GM19035 (cell line): ENCODE results near the gene KEL.

Experiments
- ATAC-seq: cut with Tn5 transposase; IDR thresholded peaks from one replicate; pipeline ENCODE4 v1.9.1; 2021; ENCODE audit not compliant: unreplicated experiment

KEL gene

DNA sequence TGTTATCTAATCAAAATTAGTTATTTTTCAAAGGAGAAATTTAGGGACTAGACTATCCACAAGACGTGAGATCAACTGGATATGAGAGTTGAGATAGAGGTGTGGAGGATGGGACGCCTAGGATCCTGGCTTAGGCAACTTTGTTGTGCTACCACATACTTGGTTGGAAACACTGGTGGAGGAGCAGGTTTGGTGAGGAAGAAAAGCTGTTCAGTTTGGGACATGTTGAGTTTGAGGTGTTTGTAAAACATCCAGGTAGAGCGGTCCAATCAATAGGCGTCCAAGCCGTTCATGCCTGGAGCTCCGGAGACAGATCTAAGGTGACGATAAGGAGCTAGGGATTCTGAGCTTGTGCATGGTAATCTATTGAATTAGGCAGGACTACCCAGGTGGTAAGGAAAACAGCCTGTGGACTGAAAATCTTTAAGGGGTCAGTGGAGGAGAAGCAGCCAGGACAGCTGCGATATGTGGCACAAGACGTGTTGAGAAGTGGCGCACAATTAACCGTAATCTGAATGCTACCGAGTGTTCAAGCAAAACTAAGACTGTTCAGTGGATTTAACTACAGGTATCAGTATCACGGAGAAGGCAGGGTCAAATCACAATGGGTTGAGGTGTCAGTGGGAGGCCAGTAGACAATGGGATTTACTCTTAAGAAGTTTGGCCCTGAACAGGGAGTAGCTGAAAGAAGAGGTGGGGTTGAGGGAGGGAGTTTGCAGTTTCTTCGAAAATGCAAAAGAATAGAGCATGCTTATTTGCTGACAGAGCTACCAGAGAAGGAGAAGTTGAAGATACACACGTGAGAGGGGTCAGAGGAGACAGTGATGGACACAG, 60.5 kb downstream of the KEL start:
- ATAC-seq: no peak

DNA sequence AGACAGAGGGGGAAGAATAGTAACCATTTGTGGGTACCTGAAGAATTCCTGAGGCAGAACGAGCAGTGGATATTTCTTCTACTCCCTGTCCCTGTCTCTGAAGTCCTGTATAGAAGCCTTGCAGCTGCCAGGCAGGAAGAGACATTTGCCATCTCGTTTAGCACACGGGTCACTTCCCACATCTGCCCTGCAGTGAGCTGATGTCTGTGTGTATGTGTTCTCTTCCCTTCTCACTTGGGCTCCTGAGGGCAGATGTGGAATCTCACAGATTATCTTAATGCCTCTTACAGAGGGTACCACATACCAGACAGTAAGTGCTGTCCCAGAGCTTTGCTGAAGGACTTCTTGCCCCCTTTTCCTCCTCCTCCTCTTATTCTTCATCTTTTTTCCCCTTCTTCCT, 62.5 kb downstream of the KEL start:
- ATAC-seq: no peak

DNA sequence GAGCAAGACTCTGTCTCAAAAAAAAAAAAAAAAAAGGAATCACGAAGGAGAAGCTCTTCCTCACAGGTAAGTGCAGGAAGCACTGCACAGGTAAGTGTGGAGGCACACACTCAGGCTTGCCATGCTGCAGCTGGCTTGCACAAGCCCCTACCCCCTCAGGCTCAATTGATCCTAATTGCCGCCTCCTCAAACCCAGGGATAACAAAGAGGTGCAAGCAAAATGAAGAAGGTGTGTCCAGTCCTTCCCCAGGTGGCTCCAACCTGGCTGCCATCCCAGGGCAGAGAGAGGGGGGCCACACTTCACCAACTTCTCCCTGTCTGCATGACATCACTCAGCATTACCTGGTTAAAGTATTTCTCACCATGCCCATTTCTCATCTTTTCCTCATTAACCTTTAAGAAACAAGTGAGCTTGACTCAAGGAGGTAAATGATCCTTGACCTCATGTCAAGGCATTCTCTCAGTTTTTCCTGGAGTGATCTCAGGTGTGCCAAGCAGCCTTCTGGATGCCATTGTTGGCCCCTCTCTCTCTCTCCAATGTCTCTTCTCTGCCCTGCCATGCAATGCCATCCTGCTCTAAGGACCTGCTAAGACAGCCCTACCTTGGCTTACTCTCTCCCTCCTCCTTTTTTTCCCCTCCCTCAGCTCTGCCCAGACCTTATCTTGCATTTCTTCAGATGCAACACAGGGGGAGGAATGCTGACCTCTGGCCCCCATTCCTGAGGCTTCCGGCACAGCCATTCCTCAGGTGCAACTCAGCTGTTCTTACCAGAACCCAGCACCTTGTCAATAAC, 63.6 kb downstream of the KEL start:
- ATAC-seq: no peak

DNA sequence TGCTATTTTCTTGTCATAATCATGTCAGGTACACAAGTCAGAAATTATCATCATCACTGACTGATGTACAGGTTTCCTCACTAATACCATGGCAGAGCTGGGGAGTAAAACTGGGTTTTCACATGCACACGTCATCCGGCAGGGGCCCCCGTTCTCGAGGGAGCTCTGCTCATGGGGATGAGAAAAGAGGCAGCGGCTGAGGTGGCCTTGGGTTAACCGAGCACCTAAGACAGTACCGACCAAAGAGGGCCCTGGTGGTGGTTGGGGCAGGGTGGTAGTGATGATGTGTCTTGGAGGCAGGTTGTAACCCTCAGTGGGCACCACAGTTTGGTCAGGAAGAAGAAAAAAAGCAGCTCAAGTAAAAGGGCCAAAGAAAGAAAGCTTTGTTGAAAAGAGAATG, 64.5 kb downstream of the KEL start:
- ATAC-seq: no peak

DNA sequence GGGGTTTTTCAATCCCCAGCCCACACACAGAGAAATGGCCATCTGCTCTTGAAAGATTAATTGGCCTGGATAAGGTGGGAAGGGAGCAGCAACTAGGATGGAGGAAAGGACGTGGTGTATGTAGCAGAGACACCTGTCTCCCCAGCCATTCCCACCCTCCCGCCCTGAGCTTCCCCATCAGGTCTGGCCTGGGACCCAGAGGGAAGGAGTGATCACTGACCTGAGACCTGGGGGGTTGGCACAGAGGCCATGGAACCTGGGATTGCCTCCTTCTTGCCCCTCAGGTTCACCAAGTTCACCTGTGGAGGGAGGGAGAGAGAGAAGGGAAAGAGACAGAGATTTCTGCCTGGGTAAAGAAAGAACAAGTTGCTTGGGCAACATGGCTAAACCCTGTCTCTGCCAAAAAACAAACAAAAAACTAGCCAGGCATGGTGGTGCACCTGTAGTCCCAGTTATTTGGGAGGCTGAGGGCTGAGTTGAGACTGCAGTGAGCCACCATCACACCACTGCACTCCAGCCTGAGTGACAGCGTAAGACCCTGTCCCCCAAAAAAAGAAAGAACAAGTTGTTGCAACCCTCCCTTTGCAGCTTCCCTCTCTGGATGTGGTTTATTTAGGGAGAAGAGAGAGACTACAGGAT, 65.3 kb downstream of the KEL start:
- ATAC-seq: no peak

DNA sequence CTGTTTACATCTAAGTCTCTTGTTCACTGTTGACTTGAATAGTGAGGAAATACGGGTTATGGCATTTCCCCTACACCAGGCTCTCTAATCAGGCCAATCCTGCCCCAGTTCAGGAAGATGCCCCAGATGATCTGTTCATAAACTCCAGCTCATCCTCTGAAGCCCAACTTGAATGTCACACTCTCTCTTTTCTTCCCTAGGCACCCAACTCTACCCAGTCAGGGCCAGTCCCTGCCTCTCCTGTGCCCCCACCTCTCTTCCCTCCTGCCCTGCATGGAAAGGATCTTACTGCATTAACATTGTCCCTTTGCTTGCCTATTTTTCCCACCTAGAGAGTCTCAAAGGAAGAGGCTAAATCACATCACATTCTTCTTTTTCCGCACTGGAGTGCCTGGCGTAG, 66.0 kb downstream of the KEL start:
- ATAC-seq: no peak

DNA sequence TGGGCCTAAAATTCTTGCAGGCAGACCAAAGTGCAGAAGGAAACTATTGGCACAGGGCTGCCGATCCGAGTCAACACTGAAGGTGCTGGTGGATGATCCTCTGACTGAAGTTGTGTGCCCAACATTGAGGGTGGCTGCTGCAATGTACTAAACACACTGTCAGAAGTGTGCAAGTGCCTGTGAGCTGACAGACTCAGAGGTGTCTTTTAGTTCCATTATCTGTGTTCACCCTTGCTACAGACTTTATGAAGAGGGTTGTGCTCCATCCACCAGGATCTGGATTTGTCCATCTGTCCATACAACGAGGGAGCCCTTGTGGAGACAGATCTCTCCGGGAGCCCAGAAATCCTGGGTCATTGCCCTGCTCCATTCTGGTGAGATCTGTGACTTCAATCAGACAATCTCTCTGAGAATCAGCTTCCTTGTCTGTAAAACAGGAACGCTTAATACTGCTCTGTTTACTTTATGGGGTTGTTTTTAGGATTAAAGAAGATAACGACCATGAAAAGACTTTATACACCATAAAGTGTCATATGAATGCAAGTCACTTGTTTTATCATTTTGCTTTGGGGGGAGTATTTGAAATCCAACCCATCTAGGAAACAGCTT, 67.1 kb downstream of the KEL start:
- no peak for ATAC-seq

DNA sequence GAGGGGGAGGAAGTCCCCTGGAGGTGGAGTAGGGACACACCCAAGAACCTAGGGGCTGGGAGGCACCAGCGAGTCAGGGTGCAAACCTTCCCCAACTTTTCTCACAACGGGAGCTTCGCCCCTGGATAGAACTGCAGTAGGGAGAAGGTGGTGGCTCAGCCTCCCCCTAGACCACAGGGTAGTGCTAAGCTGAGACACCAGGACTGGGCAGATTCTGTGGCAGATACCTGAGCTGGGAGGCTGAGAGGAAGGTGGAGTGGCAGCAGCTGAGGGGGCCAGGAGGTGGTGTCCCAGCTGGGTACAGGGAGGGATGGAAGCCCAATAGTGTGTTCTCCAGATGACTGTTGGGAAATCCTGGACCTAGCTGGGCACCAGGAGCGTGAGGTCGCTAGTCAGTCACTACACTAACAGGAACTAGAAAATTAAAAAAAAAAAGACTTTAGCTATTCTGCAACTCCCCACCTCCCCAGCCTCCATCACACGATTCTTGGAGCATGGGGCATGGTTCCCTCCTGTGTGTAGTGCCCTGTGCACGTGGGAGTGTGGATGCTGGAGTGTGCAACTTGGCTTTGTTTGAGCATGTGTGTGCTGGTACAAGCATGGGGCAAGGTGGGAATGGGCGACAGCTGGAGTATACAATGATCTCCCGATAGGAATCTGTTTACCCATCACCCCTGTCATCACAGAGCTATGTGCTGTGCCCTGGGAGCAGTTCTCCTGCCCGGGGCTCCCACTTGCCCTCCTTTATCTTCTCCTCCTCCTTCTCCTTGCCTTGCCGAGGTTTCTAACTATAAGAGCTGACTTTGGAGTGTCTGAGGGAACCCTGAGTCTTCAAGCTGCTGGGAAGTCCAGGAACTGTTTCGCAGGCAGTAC, 67.8 kb downstream of the KEL start:
- no peak for ATAC-seq

DNA sequence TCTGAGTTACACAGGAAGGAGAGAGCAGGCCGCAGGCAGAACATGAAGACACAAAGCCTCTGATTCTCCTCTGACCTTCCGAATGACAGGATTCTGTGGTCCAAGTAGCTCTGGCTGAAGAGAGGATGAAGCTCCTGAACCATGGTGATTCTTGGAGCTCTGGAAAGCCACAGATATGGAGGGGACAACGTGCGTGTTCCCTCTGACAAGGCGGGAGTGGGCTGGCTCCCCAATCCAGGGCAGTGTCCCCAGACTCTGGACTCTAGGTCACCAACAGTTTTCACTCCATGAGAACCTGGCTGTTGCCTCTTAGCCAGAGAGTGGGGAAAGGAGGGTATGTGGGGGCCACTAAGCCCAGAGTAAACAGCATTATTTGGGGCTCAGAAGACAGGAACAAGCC, 69.2 kb downstream of the KEL start:
- no peak for ATAC-seq

DNA sequence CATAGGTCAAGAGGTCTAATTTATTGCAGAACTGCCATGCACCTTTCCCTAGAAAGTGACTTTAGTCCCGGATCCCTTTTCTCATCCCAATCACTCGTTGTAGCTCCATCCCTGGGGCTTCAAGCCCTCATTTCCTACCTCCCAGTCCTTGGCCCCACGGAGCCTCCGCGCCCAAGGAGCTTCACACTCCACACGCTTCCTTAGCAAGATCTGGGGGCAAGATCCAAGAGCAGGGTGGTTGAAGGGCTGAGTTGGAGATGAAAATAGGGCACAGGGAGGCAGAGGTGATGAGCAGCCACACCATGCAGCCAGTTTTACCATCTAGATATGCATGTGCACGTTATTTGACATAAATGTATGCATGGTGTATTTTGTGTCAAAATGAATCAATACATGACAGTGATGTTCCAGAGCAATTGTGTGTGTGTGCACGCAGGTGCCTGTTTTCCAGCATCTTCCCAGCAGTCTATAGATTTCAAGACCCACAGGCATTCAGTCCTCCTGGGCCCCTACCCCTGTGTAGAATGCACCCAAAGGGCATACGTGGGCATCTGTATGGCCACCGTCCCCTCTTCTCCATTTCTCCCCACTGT, 70.6 kb downstream of the KEL start:
- ATAC-seq: no peak
